Thyroid gland (tissue), 4 donors: ENCODE data around the gene TRUB1. TPM values are rescaled to one million over a fixed set of nuclear protein-coding genes. Genes with fewer than 3 reads are reported as not detected.

Experiments
- DNase-seq, 2 donors: peaks; one replicate each; pipeline ENCODE4 v3.0.0-alpha.2; 2019
- H3K27ac ChIP-seq, 3 donors: fragments of 200-600 bp; sonication (generic); 1 replicate in 2 of 3; 2 replicates in 1 of 3; pipeline ENCODE4 v1.5.1; 2016 to 2019; ENCODE audit warnings: mild to moderate bottlenecking in 1 of 3, moderate library complexity in 1 of 3
- H3K27me3 ChIP-seq: fragments of 200-600 bp; sonication (generic); one replicate; pipeline ENCODE4 v1.5.1; 2019
- H3K36me3 ChIP-seq, 2 donors: fragments of 200-600 bp; sonication (generic); one replicate each; pipeline ENCODE4 v1.5.1; 2016 to 2019
- H3K4me1 ChIP-seq, 2 donors: fragments of 200-600 bp; sonication (generic); one replicate each; pipeline ENCODE4 v1.5.1; 2017 to 2019
- H3K4me3 ChIP-seq, 3 donors: fragments of 200-600 bp; sonication (generic); replicated peaks in 1 of 3; 1 replicate in 2 of 3; 2 replicates in 1 of 3; pipeline ENCODE4 v1.5.1; 2016; ENCODE audit warnings: mild to moderate bottlenecking in 1 of 3
- H3K9me3 ChIP-seq: fragments of 200-600 bp; sonication (generic); one replicate; pipeline ENCODE4 v1.5.1; 2017
- POLR2A ChIP-seq, 2 donors: fragments of 450-650 bp; IDR thresholded peaks; one replicate each; pipeline ENCODE4 v1.6.1; 2017; ENCODE audit warnings: antibody characterized with exemption in 2 of 2, mild to moderate bottlenecking in 2 of 2, moderate library complexity in 1 of 2
- WGBS, 2 donors: methylation state at CpG; one replicate each; pipeline ENCODE4 v1.1.5; 2017; 5-methylcytosine and 5-hydroxymethylcytosine counted together
- intact Hi-C: fragments of 100-400 bp; cut with DNase I; formaldehyde crosslinking; loops from one replicate; pipeline ENCODE4 v1.15.1; 2023
- total RNA-seq, 4 donors: library from RNA; depleted of rRNA; stranded (reverse); fragments of >200 nt; gene quantifications; one replicate each; pipeline ENCODE4 v1.2.3, GENCODE V29; 2016
- TF ChIP-seq, protein P1 (sequence below), 6 experiments: fragments of 200-600 bp in 3 of 6; fragments of 450-650 bp in 3 of 6; sonication (generic) in 3 of 6; IDR thresholded peaks; one replicate each; pipeline ENCODE4 v1.5.1; 2016 to 2019; ENCODE audit warnings: antibody characterized with exemption in 6 of 6, mild to moderate bottlenecking in 2 of 6, inconsistent platforms in 1 of 6, moderate library complexity in 1 of 6

TRUB1 gene
- total RNA-seq, 4 donors from 2014 or later = 16.1 to 26.5 (median 22.8) TPM

DNA sequence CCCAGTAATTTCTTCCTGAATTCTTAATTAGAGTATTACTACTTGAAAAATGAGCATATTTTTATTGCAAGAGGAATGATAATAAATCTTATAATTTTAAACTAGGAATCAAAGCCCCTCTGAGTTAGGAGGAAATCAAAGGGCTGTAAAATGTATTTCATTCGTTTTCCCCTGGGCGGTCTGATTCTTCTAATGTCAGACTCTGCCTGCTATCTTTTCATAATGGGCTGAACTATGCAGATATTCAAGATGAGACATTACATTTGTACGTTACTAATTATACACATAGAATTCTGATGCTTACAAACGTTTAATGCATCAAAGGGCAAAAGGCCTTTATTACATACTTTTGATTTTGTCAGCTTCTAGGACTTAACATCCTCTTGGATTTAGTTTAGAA lies 16.0 kb upstream of the TRUB1 start:
- 76 to 78% methylated on average over 4 of the region's 4 CpGs for WGBS, 2 donors
- Histone ChIP-seq H3K27me3 (no peaks in the 10 kb centered on the region), H3K27ac (no peak overlapping the region), H3K9me3 (no peaks in the 10 kb centered on the region), H3K36me3 (no peaks in the 10 kb centered on the region), H3K4me3 (no peak overlapping the region), H3K4me1 (no peaks in the 10 kb centered on the region)
- intact Hi-C loops = no loop called here
- TF ChIP-seq POLR2A (IDR thresholded peaks at IDR 0.05) = no peak
- TF ChIP-seq, protein P1, sequence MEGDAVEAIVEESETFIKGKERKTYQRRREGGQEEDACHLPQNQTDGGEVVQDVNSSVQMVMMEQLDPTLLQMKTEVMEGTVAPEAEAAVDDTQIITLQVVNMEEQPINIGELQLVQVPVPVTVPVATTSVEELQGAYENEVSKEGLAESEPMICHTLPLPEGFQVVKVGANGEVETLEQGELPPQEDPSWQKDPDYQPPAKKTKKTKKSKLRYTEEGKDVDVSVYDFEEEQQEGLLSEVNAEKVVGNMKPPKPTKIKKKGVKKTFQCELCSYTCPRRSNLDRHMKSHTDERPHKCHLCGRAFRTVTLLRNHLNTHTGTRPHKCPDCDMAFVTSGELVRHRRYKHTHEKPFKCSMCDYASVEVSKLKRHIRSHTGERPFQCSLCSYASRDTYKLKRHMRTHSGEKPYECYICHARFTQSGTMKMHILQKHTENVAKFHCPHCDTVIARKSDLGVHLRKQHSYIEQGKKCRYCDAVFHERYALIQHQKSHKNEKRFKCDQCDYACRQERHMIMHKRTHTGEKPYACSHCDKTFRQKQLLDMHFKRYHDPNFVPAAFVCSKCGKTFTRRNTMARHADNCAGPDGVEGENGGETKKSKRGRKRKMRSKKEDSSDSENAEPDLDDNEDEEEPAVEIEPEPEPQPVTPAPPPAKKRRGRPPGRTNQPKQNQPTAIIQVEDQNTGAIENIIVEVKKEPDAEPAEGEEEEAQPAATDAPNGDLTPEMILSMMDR (IDR thresholded peaks at IDR 0.05) = no peak
- DNase-seq = no peak

DNA sequence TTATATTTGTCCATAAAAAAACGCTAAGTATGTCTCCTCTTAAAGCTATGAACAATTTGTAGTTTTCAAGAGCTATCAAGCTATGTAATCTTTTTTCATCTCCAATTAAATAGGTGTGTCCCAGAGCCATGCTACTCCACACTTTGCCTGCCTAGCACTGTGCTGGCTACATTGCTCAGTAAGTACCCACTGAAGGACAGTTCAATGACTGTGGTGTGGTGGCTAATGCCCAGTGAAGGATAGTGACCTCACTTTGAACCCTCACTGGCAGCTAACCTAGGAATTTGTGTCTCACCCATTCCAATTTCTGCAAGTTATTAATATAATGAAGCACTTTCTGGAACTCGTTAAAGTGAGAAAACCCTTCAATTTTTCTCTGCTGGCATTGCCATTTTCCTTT lies 14.4 kb upstream of the TRUB1 start:
- intact Hi-C loops = no loop called here
- no peak for DNase-seq
- TF ChIP-seq POLR2A (IDR thresholded peaks at IDR 0.05) = no peak
- H3K4me1 ChIP-seq = no peaks in the 10 kb centered on the region
- no peak overlapping the region for H3K27ac ChIP-seq
- no peaks in the 10 kb centered on the region for H3K36me3 ChIP-seq
- 86 to 94% methylated on average over 2 of the region's 2 CpGs for WGBS, 2 donors
- no peaks in the 10 kb centered on the region for H3K9me3 ChIP-seq
- no peaks in the 10 kb centered on the region for H3K27me3 ChIP-seq
- no peak overlapping the region for H3K4me3 ChIP-seq

DNA sequence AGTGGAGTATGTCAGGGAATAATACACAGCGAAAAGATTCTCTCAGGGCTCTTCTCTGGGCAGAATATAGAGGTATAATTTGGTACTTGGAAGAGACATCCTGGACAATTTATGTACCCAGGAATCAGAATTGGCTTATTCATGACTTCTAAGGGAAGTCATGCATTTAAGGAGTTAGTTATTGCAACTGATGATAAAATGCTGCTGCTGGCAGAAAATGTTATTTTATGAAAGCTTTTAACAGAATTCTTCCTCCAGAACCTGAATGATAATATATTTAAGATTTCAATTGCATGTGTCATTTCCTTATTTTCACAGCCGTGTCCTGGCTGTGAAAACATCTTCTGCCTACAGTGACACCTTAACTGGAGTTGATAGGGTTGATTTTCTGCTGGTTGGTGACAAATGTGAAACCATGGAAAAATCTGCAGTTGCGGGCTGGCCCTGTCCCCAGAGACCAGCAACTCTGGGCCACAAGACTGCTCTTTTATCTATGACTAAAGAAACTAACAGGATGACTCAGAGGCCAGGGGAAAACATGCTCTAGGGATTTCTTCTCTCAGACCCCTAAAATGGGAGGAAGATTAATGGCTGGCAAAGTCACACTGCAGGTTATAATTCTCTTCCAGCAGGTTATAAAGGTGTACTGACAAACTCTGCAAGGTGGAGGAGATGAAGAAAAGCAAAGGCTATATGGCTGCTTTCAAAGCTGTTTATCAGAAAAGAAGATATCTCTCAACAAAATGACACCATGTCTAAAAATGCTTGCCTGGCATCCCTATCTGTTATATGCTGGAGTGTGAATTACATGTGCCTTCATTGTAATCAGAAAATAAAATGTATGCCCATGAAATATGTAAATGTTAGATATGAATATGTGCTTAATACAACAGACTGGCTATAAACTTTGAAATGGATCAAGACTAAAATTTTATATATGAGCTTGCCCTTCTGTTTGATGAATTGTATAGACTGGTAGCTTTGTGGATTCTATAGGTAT lies 12.1 kb upstream of the TRUB1 start:
- Histone ChIP-seq H3K9me3 (no peaks in the 10 kb centered on the region), H3K27ac (no peak overlapping the region), H3K27me3 (no peaks in the 10 kb centered on the region), H3K4me3 (no peak overlapping the region), H3K36me3 (no peaks in the 10 kb centered on the region), H3K4me1 (no peaks in the 10 kb centered on the region)
- 36 to 41% methylated on average over 3 of the region's 3 CpGs for WGBS, 2 donors
- intact Hi-C loops = no loop called here
- DNase-seq = no peak
- no peak for TF ChIP-seq POLR2A (IDR thresholded peaks at IDR 0.05)
- TF ChIP-seq, protein P1 (IDR thresholded peaks at IDR 0.05) = no peak

DNA sequence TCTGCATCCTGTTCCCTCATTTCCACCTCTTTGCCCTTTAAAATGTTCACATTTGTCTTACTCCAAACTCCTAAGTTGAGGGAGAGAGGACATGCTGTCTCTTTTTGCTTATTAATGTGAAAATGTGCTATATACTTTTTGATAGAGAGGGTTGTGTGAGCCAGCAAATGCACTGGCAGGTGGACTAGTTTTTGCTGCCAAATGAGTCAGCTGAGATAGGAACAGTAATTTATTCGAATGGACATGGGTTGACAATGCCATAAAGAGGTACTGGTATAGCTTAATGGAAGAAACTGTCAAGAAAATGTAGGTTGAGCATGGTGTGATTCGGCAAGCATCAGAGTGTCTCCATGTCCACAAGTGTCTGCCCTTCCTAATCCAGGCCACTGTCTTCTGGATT lies 9.2 kb upstream of the TRUB1 start:
- Histone ChIP-seq H3K27ac (no peak overlapping the region), H3K4me1 (no peaks in the 10 kb centered on the region), H3K36me3 (no peaks in the 10 kb centered on the region), H3K4me3 (no peak overlapping the region), H3K27me3 (no peaks in the 10 kb centered on the region), H3K9me3 (no peaks in the 10 kb centered on the region)
- TF ChIP-seq, protein P1 (IDR thresholded peaks at IDR 0.05) = no peak
- no peak for TF ChIP-seq POLR2A (IDR thresholded peaks at IDR 0.05)
- intact Hi-C loops = no loop called here
- 62 to 82% methylated on average over 2 of the region's 2 CpGs for WGBS, 2 donors
- DNase-seq = no peak

DNA sequence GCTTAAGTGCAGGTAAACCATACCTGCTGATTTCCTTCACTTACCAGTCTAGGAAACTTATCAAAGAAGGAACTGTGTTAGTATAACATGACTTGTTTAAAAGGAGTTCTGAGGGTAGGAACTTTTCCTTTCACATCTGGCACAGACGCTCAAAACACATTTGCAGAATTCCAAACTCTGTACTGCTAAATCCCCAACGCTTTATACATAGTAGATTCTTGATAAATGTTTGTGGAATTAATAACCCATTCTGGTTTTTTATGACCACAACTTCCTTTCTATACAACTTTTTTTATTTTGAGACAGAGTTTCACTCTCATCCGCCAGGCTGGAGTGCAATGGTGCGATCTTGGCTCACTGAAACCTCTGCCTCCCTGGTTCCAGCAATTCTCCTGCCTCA lies 7.7 kb upstream of the TRUB1 start:
- TF ChIP-seq, protein P1 (IDR thresholded peaks at IDR 0.05) = no peak
- TF ChIP-seq POLR2A (IDR thresholded peaks at IDR 0.05) = no peak
- intact Hi-C loops = no loop called here
- Histone ChIP-seq H3K36me3 (no peaks in the 10 kb centered on the region), H3K4me3 (no peak overlapping the region), H3K9me3 (no peaks in the 10 kb centered on the region), H3K27me3 (no peaks in the 10 kb centered on the region), H3K4me1 (no peaks in the 10 kb centered on the region), H3K27ac (no peak overlapping the region)
- WGBS, 2 donors = 85 to 89% methylated on average over 4 of the region's 4 CpGs
- DNase-seq = no peak
